ENCODE measurements around the gene CABLES1. TPM values are rescaled to one million over a fixed set of nuclear protein-coding genes. Genes with fewer than 3 reads are reported as not detected.

CABLES1 gene
- total and polyA plus RNA-seq, 2 of the 8 experiments (the other 6 are each of a cell fraction or from before 2014, with no cell fraction given), result 9.2 to 26.4 TPM

- TF ChIP-seq KDM5A (IDR thresholded peaks at IDR 0.05; ENCODE audit: low read length) (no peak), SP4 (IDR thresholded peaks at IDR 0.05; ENCODE audit: low read length) (no peak), CHD7 (IDR thresholded peaks at IDR 0.05; ENCODE audit: insufficient replicate concordance, low read length) (no peak), CREB1 (IDR thresholded peaks at IDR 0.05) (no peak), FOSL1 (IDR thresholded peaks at IDR 0.05; ENCODE audit: insufficient read depth, low read depth, low read length) (no peak), RNF2 (IDR thresholded peaks at IDR 0.05; ENCODE audit: borderline replicate concordance, low read depth, low read length, missing control alignments, poor library complexity, severe bottlenecking) (no peak)
Measured at GRCh38 chr18:23146861-23147469, 11.7 kb downstream of the CABLES1 start (continued).
